ENCODE data around the gene C10orf71.

DNA sequence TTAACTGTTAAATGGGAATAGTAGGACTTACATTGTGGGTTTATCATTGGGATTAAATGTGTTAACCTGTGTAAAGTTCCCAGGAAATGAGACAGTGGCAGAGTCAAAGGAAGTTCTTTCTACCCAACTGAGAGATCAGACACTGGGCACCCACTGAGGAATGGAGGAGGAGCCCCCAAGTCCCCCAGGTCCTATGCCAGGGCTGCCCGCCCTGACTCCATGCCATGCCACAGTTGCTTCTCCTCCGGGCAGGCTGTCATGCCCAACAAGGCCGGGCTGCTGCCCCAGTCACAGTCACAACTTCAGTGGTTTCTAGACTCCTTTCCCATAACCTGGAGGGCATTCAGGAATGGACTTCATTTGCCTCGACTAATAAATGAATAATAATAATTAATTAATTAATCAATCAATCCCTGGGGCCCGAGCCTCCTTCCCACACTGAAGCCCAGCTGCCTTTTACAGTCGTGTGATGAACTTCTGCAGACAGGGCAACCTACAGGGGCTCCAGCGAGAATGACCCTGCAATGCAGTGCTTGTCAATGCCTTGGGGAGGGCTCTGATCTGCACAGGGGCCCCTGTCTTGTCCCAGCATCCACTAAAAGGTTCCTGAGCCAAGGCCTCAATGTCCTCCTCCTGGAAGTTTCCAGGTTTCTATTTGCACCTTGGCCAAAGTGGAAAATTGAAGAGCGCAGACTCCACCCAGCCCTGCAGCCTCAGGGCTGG, 64.5 kb downstream of the C10orf71 start:
- TF ChIP-seq CTCF (IDR thresholded peaks at IDR 0.05; ENCODE audit: insufficient read depth, low read depth, low read length) (no peak), EZH2 (IDR thresholded peaks at IDR 0.05; ENCODE audit: insufficient read depth, low read length) (no peak)

All from astrocyte (in vitro differentiated cells and primary cell).